Breast epithelium (tissue), 3 donors: ENCODE measurements around the gene SPPL2B.

Experiments used
- POLR2A ChIP-seq: fragments of 450-650 bp; IDR thresholded peaks from one replicate; pipeline ENCODE4 v1.6.1; 2016; ENCODE audit warnings: antibody characterized with exemption, mild to moderate bottlenecking, moderate library complexity
- POLR2AphosphoS5 ChIP-seq, 3 donors: sonication (generic); formaldehyde crosslinking; IDR thresholded peaks; one replicate each; pipeline ENCODE4 v1.6.1; 2017; ENCODE audit warnings: antibody characterized with exemption in 3 of 3
- TF ChIP-seq, protein P1 (sequence below), 3 donors: fragments of 450-650 bp; IDR thresholded peaks; one replicate each; pipeline ENCODE4 v1.5.1; 2016 to 2017; ENCODE audit warnings: antibody characterized with exemption in 3 of 3, mild to moderate bottlenecking in 3 of 3, moderate library complexity in 3 of 3

DNA sequence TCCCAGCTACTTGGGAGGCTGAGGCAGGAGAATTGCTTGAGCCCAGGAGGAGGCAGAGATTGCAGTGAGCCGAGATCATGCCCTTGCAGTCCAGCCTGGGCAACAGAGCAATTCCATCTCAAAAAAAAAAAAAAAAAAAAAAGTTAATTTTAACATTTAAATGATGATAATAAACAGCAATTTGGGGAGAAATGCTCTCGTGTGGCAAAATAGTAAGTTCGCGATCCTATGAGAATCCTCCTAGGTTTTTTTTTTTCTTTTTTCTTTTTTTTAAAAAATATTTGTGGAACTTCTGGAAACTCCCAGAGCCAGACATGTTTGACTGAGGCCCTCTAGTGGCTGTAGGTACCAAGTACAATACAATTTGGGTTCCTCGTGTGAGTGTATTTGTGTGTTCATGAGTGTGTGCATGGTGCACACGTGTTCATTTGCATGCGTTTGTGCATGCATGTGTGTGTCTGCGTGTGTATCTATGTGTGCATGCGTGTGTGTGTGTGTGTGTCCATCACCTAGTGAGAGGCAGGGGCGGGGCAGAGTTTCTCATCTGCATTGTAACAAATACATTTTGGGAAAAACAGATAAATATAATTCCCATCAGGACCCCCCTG is 62.7 kb downstream of the SPPL2B start:
- TF ChIP-seq, protein P1, sequence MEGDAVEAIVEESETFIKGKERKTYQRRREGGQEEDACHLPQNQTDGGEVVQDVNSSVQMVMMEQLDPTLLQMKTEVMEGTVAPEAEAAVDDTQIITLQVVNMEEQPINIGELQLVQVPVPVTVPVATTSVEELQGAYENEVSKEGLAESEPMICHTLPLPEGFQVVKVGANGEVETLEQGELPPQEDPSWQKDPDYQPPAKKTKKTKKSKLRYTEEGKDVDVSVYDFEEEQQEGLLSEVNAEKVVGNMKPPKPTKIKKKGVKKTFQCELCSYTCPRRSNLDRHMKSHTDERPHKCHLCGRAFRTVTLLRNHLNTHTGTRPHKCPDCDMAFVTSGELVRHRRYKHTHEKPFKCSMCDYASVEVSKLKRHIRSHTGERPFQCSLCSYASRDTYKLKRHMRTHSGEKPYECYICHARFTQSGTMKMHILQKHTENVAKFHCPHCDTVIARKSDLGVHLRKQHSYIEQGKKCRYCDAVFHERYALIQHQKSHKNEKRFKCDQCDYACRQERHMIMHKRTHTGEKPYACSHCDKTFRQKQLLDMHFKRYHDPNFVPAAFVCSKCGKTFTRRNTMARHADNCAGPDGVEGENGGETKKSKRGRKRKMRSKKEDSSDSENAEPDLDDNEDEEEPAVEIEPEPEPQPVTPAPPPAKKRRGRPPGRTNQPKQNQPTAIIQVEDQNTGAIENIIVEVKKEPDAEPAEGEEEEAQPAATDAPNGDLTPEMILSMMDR (IDR thresholded peaks at IDR 0.05): peak; percentile 68 to 84 (median 81)
- TF ChIP-seq POLR2A: no peak
- no peak for TF ChIP-seq POLR2AphosphoS5 (IDR thresholded peaks at IDR 0.05)
